SH-SY5Y (cell line): ENCODE data around the gene GRID2.

ENCODE experiments used
- GATA2 ChIP-seq: IDR thresholded peaks from 2 replicates; pipeline ENCODE4 v1.6.1; 2011; ENCODE audit warnings: mild to moderate bottlenecking, low read depth, low read length
- GATA3 ChIP-seq: IDR thresholded peaks from 2 replicates; pipeline ENCODE4 v1.6.1; 2011; ENCODE audit warnings: low read depth, mild to moderate bottlenecking, low read length, moderate library complexity

DNA sequence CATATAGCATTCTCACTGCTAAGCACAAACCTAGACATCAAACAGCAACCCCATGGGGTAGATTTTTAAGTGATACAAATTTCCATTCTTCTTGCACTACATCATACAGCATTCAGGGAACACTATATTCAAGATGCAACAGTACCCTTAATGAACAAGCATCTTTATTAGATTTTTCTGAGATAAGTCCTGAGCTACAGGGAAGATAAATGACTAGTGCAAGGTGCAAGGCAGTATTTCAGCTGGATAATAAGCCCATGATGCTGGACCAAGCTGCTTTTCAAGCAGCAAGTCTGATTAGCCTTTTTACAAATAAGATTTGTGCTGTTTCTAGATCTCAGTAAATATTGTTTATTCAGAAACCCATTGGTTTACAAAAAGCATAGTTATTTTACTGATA is 1332.2 kb downstream of the GRID2 start:
- TF ChIP-seq GATA3 (no peak), GATA2 (no peak)
